Calu3 (cell line): ENCODE data around the gene CTIF. TPM values are rescaled to one million over a fixed set of nuclear protein-coding genes. Genes with fewer than 3 reads are reported as not detected.

Experiments
- BruUV-seq: library from RNA; stranded (reverse); fragments of 400-500 nt; replicated peaks from 2 replicates; lab custom pipeline; 2021; lab: Mats Ljungman, UMichigan
- CTCF ChIA-PET: fragments of 300-600 bp; sonication (Branson Sonifier 250); formaldehyde crosslinking; loops from one replicate; lab custom pipeline; 2022; ENCODE audit warnings: antibody characterized with exemption; lab: Charles Lee
- DNase-seq: peaks from one replicate; pipeline ENCODE4 v3.0.0; 2022
- H3K27ac Mint-ChIP-seq: one replicate; pipeline ENCODE4 v1.8.0; 2022; ENCODE audit warnings: mixed read lengths; ENCODE audit not compliant: unreplicated experiment
- H3K27me3 Mint-ChIP-seq: one replicate; pipeline ENCODE4 v1.8.0; 2022; ENCODE audit warnings: mixed read lengths; ENCODE audit not compliant: unreplicated experiment
- H3K36me3 Mint-ChIP-seq: one replicate; pipeline ENCODE4 v1.8.0; 2022; ENCODE audit warnings: mild to moderate bottlenecking, moderate library complexity, mixed read lengths; ENCODE audit not compliant: insufficient read depth, unreplicated experiment
- H3K4me1 Mint-ChIP-seq: one replicate; pipeline ENCODE4 v1.8.0; 2022; ENCODE audit warnings: mild to moderate bottlenecking, low read depth, mixed read lengths; ENCODE audit not compliant: unreplicated experiment
- H3K4me3 Mint-ChIP-seq: one replicate; pipeline ENCODE4 v1.8.0; 2022; ENCODE audit warnings: mild to moderate bottlenecking, low read depth, moderate library complexity, mixed read lengths; ENCODE audit not compliant: unreplicated experiment
- H3K9me3 Mint-ChIP-seq: one replicate; pipeline ENCODE4 v1.8.0; 2022; ENCODE audit warnings: low read depth, mixed read lengths; ENCODE audit not compliant: unreplicated experiment
- intact Hi-C: fragments of 100-400 bp; cut with micrococcal nuclease; formaldehyde crosslinking; loops from one replicate; pipeline ENCODE4 v1.10.0; 2022; ENCODE audit not compliant: unreplicated experiment
- total RNA-seq: library from RNA; stranded (reverse); gene quantifications from 2 replicates; pipeline ENCODE4 v1.2.3, GENCODE V29; 2022
- TF ChIP-seq, protein P1 (sequence below): fragments of 200-600 bp; IDR thresholded peaks from one replicate; pipeline ENCODE4 v1.8.0; 2022; ENCODE audit warnings: antibody characterized with exemption; ENCODE audit not compliant: unreplicated experiment

The CTIF gene
- total RNA-seq, 1 experiment from 2014 or later = 40.8 TPM

GRCh38 chr18:48519431-48520100 is 19.3 kb upstream of the CTIF start:
- TF ChIP-seq, protein P1, sequence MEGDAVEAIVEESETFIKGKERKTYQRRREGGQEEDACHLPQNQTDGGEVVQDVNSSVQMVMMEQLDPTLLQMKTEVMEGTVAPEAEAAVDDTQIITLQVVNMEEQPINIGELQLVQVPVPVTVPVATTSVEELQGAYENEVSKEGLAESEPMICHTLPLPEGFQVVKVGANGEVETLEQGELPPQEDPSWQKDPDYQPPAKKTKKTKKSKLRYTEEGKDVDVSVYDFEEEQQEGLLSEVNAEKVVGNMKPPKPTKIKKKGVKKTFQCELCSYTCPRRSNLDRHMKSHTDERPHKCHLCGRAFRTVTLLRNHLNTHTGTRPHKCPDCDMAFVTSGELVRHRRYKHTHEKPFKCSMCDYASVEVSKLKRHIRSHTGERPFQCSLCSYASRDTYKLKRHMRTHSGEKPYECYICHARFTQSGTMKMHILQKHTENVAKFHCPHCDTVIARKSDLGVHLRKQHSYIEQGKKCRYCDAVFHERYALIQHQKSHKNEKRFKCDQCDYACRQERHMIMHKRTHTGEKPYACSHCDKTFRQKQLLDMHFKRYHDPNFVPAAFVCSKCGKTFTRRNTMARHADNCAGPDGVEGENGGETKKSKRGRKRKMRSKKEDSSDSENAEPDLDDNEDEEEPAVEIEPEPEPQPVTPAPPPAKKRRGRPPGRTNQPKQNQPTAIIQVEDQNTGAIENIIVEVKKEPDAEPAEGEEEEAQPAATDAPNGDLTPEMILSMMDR = no peak
- CTCF ChIA-PET = no interaction called here
- intact Hi-C loops = no loop called here

DNA sequence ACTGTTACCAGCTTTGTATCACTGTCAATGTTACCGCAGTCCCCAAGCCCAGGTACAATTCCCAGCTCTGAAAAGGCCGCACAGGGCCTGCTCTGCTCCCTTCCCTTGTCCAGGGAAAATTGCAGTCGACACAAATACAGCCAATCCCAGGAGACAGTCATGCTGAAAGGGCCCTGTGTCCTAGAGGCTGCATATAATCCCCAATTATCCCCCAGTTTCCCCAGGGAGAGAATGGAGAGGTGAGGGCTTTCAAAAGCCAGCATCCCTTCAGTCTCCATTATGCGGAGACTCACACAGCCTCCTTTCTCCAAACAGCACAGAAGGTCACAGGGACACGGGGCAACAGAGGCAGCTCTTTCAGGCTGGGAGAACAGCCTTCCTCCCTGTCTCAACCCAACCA is 17.1 kb upstream of the CTIF start:
- Mint-ChIP-seq H3K4me3 (no peak overlapping the region), H3K36me3 (no peaks in the 10 kb centered on the region), H3K27me3 (peaks cover 86% of the 10 kb centered on the region), H3K9me3 (no peaks in the 10 kb centered on the region), H3K27ac (no peak overlapping the region), H3K4me1 (peaks cover 6% of the 10 kb centered on the region)
- intact Hi-C loops = no loop called here
- TF ChIP-seq, protein P1 = no peak
- CTCF ChIA-PET = no interaction called here
- no peak for DNase-seq
- no TSS peak for BruUV-seq

More at GRCh38 chr18:48519431-48520100, 19.3 kb upstream of the CTIF start:
- no peak for DNase-seq
- BruUV-seq = no TSS peak
- Mint-ChIP-seq H3K27me3 (peaks cover 65% of the 10 kb centered on the region), H3K27ac (no peak overlapping the region), H3K4me1 (peaks cover 6% of the 10 kb centered on the region), H3K9me3 (no peaks in the 10 kb centered on the region), H3K36me3 (no peaks in the 10 kb centered on the region), H3K4me3 (no peak overlapping the region)

GRCh38 chr18:48525671-48526070 is 13.2 kb upstream of the CTIF start:
- no peak for DNase-seq
- BruUV-seq = no TSS peak
- CTCF ChIA-PET = no interaction called here
- no peaks in the 10 kb centered on the region for H3K4me1 Mint-ChIP-seq
- H3K9me3 Mint-ChIP-seq = no peaks in the 10 kb centered on the region
- intact Hi-C loops = no loop called here
- peaks cover 77% of the 10 kb centered on the region for H3K27me3 Mint-ChIP-seq
- no peak overlapping the region for H3K27ac Mint-ChIP-seq
- no peak overlapping the region for H3K4me3 Mint-ChIP-seq
- H3K36me3 Mint-ChIP-seq = no peaks in the 10 kb centered on the region
- TF ChIP-seq, protein P1 = no peak

DNA sequence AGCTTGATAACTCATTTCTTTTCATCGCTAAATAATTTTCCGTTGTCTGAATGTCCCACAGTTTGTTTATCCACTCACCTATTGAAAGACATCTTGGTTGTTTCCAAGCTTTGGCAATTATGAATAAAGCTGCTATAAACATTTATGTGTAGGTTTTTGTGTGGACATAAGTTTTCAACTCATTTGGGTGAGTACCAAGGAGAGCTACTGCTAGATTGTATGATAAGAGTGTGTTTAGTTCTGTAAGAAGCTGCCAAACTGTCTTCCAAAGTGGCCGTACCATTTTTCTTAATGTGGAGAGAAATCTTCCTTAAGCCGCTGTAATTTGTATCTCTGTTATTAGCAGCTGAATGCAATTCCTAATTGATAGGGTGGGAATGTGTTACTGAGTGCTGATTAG is 11.4 kb upstream of the CTIF start:
- H3K27me3 Mint-ChIP-seq = peaks cover 70% of the 10 kb centered on the region
- intact Hi-C loops = no loop called here
- CTCF ChIA-PET = interaction anchor here (0.6 to 1.3 kb wide), 2 partner anchors 40 to 52 kb away, joined by 3 to 4 read pairs; no protein-coding TSS in a partner anchor
- TF ChIP-seq, protein P1 = no peak
- H3K4me3 Mint-ChIP-seq = no peak overlapping the region
- no peak overlapping the region for H3K27ac Mint-ChIP-seq
- DNase-seq = no peak
- BruUV-seq = no TSS peak
- no peaks in the 10 kb centered on the region for H3K4me1 Mint-ChIP-seq
- H3K36me3 Mint-ChIP-seq = no peaks in the 10 kb centered on the region
- no peaks in the 10 kb centered on the region for H3K9me3 Mint-ChIP-seq
